Measurements from ENCODE around the gene FUOM. TPM values are rescaled to one million over a fixed set of nuclear protein-coding genes. Genes with fewer than 3 reads are reported as not detected.

Gene FUOM
- total and polyA plus RNA-seq, 9 of the 15 experiments (the other 6 are each of a cell fraction or from before 2014, with no cell fraction given): 1.8 to 96.1 (median 27.0) TPM

DNA sequence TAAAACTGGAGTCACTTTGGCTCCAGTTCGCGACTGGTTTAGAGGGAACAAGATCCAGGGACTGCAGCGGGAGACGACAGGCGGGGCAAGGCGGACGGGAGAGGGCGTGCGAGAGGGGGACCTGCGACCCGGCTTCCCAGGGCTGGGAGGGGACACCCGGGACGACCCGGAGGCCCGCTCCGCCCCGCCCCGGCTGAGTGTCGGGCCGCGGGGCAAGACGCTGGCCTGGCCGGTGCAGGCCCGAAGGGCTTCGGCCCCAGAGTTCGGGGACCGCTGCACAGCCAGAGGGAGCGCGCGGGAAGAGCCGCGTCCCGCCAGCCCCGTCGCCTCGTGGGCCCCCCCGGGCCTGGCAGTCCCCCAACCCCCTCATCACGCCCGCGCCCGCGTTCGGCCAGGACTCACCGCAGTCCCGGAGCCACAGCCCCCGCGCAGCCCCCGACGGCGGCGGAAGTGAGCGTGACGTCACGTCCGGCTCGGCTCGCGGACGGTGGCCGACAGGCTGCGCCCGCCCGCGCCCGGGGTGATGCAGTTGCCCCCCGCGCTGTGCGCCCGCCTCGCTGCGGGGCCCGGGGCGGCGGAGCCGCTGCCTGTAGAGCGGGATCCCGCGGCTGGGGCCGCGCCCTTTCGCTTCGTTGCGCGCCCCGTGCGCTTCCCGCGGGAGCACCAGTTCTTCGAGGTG, 49.3 kb downstream of the FUOM start, which contains the start of the genes TUBGCP2 and ZNF511 (continued):
- TF ChIP-seq, protein P1, sequence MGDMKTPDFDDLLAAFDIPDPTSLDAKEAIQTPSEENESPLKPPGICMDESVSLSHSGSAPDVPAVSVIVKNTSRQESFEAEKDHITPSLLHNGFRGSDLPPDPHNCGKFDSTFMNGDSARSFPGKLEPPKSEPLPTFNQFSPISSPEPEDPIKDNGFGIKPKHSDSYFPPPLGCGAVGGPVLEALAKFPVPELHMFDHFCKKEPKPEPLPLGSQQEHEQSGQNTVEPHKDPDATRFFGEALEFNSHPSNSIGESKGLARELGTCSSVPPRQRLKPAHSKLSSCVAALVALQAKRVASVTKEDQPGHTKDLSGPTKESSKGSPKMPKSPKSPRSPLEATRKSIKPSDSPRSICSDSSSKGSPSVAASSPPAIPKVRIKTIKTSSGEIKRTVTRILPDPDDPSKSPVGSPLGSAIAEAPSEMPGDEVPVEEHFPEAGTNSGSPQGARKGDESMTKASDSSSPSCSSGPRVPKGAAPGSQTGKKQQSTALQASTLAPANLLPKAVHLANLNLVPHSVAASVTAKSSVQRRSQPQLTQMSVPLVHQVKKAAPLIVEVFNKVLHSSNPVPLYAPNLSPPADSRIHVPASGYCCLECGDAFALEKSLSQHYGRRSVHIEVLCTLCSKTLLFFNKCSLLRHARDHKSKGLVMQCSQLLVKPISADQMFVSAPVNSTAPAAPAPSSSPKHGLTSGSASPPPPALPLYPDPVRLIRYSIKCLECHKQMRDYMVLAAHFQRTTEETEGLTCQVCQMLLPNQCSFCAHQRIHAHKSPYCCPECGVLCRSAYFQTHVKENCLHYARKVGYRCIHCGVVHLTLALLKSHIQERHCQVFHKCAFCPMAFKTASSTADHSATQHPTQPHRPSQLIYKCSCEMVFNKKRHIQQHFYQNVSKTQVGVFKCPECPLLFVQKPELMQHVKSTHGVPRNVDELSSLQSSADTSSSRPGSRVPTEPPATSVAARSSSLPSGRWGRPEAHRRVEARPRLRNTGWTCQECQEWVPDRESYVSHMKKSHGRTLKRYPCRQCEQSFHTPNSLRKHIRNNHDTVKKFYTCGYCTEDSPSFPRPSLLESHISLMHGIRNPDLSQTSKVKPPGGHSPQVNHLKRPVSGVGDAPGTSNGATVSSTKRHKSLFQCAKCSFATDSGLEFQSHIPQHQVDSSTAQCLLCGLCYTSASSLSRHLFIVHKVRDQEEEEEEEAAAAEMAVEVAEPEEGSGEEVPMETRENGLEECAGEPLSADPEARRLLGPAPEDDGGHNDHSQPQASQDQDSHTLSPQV (IDR thresholded peaks at IDR 0.05): peak; percentile 49; the same call in 1 of the 2 replicates
- TF ChIP-seq SMAD4 (CRISPR knock-in tag; conservative IDR thresholded peaks at IDR 0.05) (peak; percentile 39; the same call in 1 of the 2 replicates), STAG1 (CRISPR knock-in tag; IDR thresholded peaks at IDR 0.05; ENCODE audit: borderline replicate concordance) (no peak), ZNF408 (CRISPR knock-in tag; IDR thresholded peaks at IDR 0.05; ENCODE audit: low read depth) (no peak), CHD4 (IDR thresholded peaks at IDR 0.05; ENCODE audit: insufficient read depth, insufficient replicate concordance, low read depth, low read length, poor library complexity, severe bottlenecking) (no peak), KLF10 (CRISPR knock-in tag; IDR thresholded peaks at IDR 0.05) (no peak), FOXJ3 (CRISPR knock-in tag; IDR thresholded peaks at IDR 0.05) (no peak), SRF (CRISPR knock-in tag; IDR thresholded peaks at IDR 0.05) (no peak), KHSRP (IDR thresholded peaks at IDR 0.05) (no peak), BRD9 (IDR thresholded peaks at IDR 0.05; ENCODE audit: low read depth, partially characterized antibody) (no peak), ZNF124 (CRISPR knock-in tag; IDR thresholded peaks at IDR 0.05) (no peak), FOXK1 (CRISPR knock-in tag; IDR thresholded peaks at IDR 0.05; ENCODE audit: borderline replicate concordance) (no peak), C11orf30 (IDR thresholded peaks at IDR 0.05; ENCODE audit: low read depth) (peak; percentile 51; the same call in 1 of the 2 replicates), RBM17 (IDR thresholded peaks at IDR 0.05; ENCODE audit: borderline replicate concordance, low read depth, low read length) (no peak)
- TF ChIP-seq, protein P2, sequence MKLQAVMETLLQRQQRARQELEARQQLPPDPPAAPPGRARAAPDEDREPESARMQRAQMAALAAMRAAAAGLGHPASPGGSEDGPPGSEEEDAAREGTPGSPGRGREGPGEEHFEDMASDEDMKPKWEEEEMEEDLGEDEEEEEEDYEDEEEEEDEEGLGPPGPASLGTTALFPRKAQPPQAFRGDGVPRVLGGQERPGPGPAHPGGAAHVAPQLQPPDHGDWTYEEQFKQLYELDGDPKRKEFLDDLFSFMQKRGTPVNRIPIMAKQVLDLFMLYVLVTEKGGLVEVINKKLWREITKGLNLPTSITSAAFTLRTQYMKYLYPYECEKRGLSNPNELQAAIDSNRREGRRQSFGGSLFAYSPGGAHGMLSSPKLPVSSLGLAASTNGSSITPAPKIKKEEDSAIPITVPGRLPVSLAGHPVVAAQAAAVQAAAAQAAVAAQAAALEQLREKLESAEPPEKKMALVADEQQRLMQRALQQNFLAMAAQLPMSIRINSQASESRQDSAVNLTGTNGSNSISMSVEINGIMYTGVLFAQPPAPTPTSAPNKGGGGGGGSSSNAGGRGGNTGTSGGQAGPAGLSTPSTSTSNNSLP (IDR thresholded peaks at IDR 0.05; ENCODE audit: borderline replicate concordance, low read depth, low read length): no peak
- TF ChIP-seq, protein P3, sequence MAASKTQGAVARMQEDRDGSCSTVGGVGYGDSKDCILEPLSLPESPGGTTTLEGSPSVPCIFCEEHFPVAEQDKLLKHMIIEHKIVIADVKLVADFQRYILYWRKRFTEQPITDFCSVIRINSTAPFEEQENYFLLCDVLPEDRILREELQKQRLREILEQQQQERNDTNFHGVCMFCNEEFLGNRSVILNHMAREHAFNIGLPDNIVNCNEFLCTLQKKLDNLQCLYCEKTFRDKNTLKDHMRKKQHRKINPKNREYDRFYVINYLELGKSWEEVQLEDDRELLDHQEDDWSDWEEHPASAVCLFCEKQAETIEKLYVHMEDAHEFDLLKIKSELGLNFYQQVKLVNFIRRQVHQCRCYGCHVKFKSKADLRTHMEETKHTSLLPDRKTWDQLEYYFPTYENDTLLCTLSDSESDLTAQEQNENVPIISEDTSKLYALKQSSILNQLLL (CRISPR knock-in tag; IDR thresholded peaks at IDR 0.05; ENCODE audit: borderline replicate concordance): no peak
- TF ChIP-seq, protein P4, sequence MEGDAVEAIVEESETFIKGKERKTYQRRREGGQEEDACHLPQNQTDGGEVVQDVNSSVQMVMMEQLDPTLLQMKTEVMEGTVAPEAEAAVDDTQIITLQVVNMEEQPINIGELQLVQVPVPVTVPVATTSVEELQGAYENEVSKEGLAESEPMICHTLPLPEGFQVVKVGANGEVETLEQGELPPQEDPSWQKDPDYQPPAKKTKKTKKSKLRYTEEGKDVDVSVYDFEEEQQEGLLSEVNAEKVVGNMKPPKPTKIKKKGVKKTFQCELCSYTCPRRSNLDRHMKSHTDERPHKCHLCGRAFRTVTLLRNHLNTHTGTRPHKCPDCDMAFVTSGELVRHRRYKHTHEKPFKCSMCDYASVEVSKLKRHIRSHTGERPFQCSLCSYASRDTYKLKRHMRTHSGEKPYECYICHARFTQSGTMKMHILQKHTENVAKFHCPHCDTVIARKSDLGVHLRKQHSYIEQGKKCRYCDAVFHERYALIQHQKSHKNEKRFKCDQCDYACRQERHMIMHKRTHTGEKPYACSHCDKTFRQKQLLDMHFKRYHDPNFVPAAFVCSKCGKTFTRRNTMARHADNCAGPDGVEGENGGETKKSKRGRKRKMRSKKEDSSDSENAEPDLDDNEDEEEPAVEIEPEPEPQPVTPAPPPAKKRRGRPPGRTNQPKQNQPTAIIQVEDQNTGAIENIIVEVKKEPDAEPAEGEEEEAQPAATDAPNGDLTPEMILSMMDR (IDR thresholded peaks at IDR 0.05 in 2 of 3, conservative IDR thresholded peaks at IDR 0.05 in 1 of 3; ENCODE audit: insufficient read depth in 2 of 3, low read depth in 1 of 3, low read length in 3 of 3): peak in 1 of 3 experiments; percentile 20; a peak in 1 of 6 replicates

All from K562 (cell line).